ENCODE measurements around the gene MAGEB18.

- TF ChIP-seq, protein P1, sequence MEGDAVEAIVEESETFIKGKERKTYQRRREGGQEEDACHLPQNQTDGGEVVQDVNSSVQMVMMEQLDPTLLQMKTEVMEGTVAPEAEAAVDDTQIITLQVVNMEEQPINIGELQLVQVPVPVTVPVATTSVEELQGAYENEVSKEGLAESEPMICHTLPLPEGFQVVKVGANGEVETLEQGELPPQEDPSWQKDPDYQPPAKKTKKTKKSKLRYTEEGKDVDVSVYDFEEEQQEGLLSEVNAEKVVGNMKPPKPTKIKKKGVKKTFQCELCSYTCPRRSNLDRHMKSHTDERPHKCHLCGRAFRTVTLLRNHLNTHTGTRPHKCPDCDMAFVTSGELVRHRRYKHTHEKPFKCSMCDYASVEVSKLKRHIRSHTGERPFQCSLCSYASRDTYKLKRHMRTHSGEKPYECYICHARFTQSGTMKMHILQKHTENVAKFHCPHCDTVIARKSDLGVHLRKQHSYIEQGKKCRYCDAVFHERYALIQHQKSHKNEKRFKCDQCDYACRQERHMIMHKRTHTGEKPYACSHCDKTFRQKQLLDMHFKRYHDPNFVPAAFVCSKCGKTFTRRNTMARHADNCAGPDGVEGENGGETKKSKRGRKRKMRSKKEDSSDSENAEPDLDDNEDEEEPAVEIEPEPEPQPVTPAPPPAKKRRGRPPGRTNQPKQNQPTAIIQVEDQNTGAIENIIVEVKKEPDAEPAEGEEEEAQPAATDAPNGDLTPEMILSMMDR (IDR thresholded peaks at IDR 0.05; ENCODE audit: poor library complexity): no peak
- TF ChIP-seq EZH2 (IDR thresholded peaks at IDR 0.05; ENCODE audit: borderline replicate concordance) (no peak), EZH2phosphoT487 (IDR thresholded peaks at IDR 0.05; ENCODE audit: low read depth, severe bottlenecking, unreplicated experiment) (no peak)
Observed at GRCh38 chrX:26146024-26146423, 7.9 kb downstream of the MAGEB18 start.

Measured in hepatocyte (in vitro differentiated cells).